Activated naive CD8-positive, alpha-beta T cell treated with anti-CD3 and anti-CD28 coated beads, Interleukin-2, amount 10 ng/mL, durations not matched to agents 7 days and 5 days (primary cell): ENCODE data around the gene AAK1. TPM values are rescaled to one million over a fixed set of nuclear protein-coding genes. Genes with fewer than 3 reads are reported as not detected.

Experiments
- ATAC-seq: fragments of 150-1000 bp; cut with Tn5 transposase; one replicate; pipeline ENCODE4 v1.10.0; 2021; ENCODE audit warnings: low read depth, moderate library complexity
- POLR2A ChIA-PET: fragments of 350-600 bp; sonication (Branson Sonifier 250); formaldehyde crosslinking; loops from one replicate; lab custom pipeline; 2021; ENCODE audit warnings: antibody characterized with exemption; lab: Charles Lee
- DNase-seq: peaks from one replicate; pipeline ENCODE4 v3.0.0; 2021
- H3K27ac Mint-ChIP-seq: one replicate; pipeline ENCODE4 v1.8.0; 2022; ENCODE audit warnings: mild to moderate bottlenecking, mixed read lengths
- H3K27me3 Mint-ChIP-seq: one replicate; pipeline ENCODE4 v1.8.0; 2022; ENCODE audit warnings: mild to moderate bottlenecking, moderate library complexity, mixed read lengths
- H3K36me3 Mint-ChIP-seq: one replicate; pipeline ENCODE4 v1.8.0; 2021; ENCODE audit warnings: mild to moderate bottlenecking, mixed read lengths
- H3K4me1 Mint-ChIP-seq: one replicate; pipeline ENCODE4 v1.8.0; 2021; ENCODE audit warnings: mixed read lengths
- H3K4me3 Mint-ChIP-seq: one replicate; pipeline ENCODE4 v1.8.0; 2022; ENCODE audit warnings: mild to moderate bottlenecking, moderate library complexity, mixed read lengths
- H3K9me3 Mint-ChIP-seq: one replicate; pipeline ENCODE4 v1.8.0; 2021; ENCODE audit warnings: mixed read lengths
- total RNA-seq, 2 experiments: library from RNA; stranded (reverse); gene quantifications; one replicate each; pipeline ENCODE4 v1.2.3, GENCODE V29; 2021

The AAK1 gene
- total RNA-seq, 2 experiments from 2014 or later, result 143 to 144 TPM

GRCh38 chr2:69469375-69469774 lies 174.2 kb downstream of the AAK1 start:
- Mint-ChIP-seq H3K36me3 (peaks cover 36% of the 10 kb centered on the region), H3K27ac (no peak overlapping the region)
- POLR2A ChIA-PET, result no interaction called here

GRCh38 chr2:69466728-69467127 lies 176.8 kb downstream of the AAK1 start:
- Mint-ChIP-seq H3K27me3 (no peaks in the 10 kb centered on the region), H3K9me3 (no peaks in the 10 kb centered on the region), H3K27ac (no peak overlapping the region), H3K36me3 (peaks cover 49% of the 10 kb centered on the region), H3K4me1 (peaks cover 3% of the 10 kb centered on the region), H3K4me3 (no peak overlapping the region)
- ATAC-seq (no peak), DNase-seq (no peak)
- POLR2A ChIA-PET, result no interaction called here

More at GRCh38 chr2:69469375-69469774, 174.2 kb downstream of the AAK1 start:
- ATAC-seq (no peak), DNase-seq (no peak)
- Mint-ChIP-seq H3K9me3 (no peaks in the 10 kb centered on the region), H3K27me3 (no peaks in the 10 kb centered on the region), H3K4me1 (peaks cover 3% of the 10 kb centered on the region), H3K4me3 (no peak overlapping the region)

- peaks cover 3% of the 10 kb centered on the region for H3K4me1 Mint-ChIP-seq
- POLR2A ChIA-PET, result no interaction called here
- peaks cover 52% of the 10 kb centered on the region for H3K36me3 Mint-ChIP-seq
- H3K27me3 Mint-ChIP-seq, result no peaks in the 10 kb centered on the region
- no peak overlapping the region for H3K27ac Mint-ChIP-seq
- no peak for ATAC-seq
- H3K4me3 Mint-ChIP-seq, result no peak overlapping the region
- no peaks in the 10 kb centered on the region for H3K9me3 Mint-ChIP-seq
- DNase-seq, result no peak
These were observed 177.8 kb downstream of the AAK1 start for GRCh38 chr2:69465513-69466456.

GRCh38 chr2:69464575-69464974 lies 179.0 kb downstream of the AAK1 start:
- H3K4me1 Mint-ChIP-seq, result peaks cover 1% of the 10 kb centered on the region
- no peaks in the 10 kb centered on the region for H3K27me3 Mint-ChIP-seq
- DNase-seq (no peak), ATAC-seq (no peak)
- H3K4me3 Mint-ChIP-seq, result no peak overlapping the region
- peaks cover 44% of the 10 kb centered on the region for H3K36me3 Mint-ChIP-seq
- no peak overlapping the region for H3K27ac Mint-ChIP-seq
- no peaks in the 10 kb centered on the region for H3K9me3 Mint-ChIP-seq
- POLR2A ChIA-PET, result no interaction called here

- peaks cover 39% of the 10 kb centered on the region for H3K36me3 Mint-ChIP-seq
- peaks cover 1% of the 10 kb centered on the region for H3K4me1 Mint-ChIP-seq
- POLR2A ChIA-PET, result interaction anchor here (1.0 kb wide), 1 partner anchor 26 kb away, joined by 3 read pairs; the partner anchor contains the start of gene NFU1
- no peaks in the 10 kb centered on the region for H3K27me3 Mint-ChIP-seq
- DNase-seq (no peak), ATAC-seq (no peak)
- H3K4me3 Mint-ChIP-seq, result no peak overlapping the region
- no peak overlapping the region for H3K27ac Mint-ChIP-seq
- no peaks in the 10 kb centered on the region for H3K9me3 Mint-ChIP-seq
These were observed 180.8 kb downstream of the AAK1 start for GRCh38 chr2:69462780-69463179.

- Mint-ChIP-seq H3K27ac (no peak overlapping the region), H3K36me3 (peaks cover 35% of the 10 kb centered on the region), H3K9me3 (no peaks in the 10 kb centered on the region), H3K27me3 (no peaks in the 10 kb centered on the region), H3K4me1 (peaks cover 1% of the 10 kb centered on the region), H3K4me3 (no peak overlapping the region)
- no peak for ATAC-seq
- DNase-seq, result no peak
- POLR2A ChIA-PET, result no interaction called here
These were observed 182.1 kb downstream of the AAK1 start for GRCh38 chr2:69461404-69461803.

DNA sequence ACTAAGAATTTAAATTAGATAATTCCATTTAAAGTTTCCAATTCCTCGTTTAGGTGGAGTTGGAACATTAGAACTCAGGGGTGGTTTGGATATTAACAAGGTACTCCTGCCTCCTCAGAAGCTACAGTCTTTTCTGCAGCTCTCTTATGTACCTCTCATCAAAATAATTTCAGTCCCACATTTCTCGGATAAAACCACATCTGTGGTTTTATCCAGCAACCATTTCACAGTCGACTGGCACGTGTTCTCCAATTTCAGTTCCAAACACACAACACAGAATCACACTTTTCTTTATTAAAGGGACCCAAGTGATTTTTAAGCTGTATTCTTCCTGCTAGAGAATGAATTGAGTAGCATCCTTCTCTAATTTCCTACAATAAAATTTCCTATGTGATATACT lies 183.6 kb downstream of the AAK1 start:
- H3K4me3 Mint-ChIP-seq, result no peak overlapping the region
- DNase-seq (no peak), ATAC-seq (no peak)
- POLR2A ChIA-PET, result no interaction called here
- no peaks in the 10 kb centered on the region for H3K27me3 Mint-ChIP-seq
- no peaks in the 10 kb centered on the region for H3K9me3 Mint-ChIP-seq
- no peak overlapping the region for H3K27ac Mint-ChIP-seq
- peaks cover 3% of the 10 kb centered on the region for H3K4me1 Mint-ChIP-seq
- H3K36me3 Mint-ChIP-seq, result peaks cover 23% of the 10 kb centered on the region

GRCh38 chr2:69456950-69457445 lies 186.5 kb downstream of the AAK1 start:
- Mint-ChIP-seq H3K27me3 (no peaks in the 10 kb centered on the region), H3K27ac (no peak overlapping the region)
- ATAC-seq, result no peak

GRCh38 chr2:69456154-69456553 lies 187.4 kb downstream of the AAK1 start:
- POLR2A ChIA-PET, result no interaction called here
- H3K4me3 Mint-ChIP-seq, result no peak overlapping the region

More at GRCh38 chr2:69456950-69457445, 186.5 kb downstream of the AAK1 start:
- Mint-ChIP-seq H3K4me3 (no peak overlapping the region), H3K36me3 (peaks cover 8% of the 10 kb centered on the region), H3K9me3 (no peaks in the 10 kb centered on the region), H3K4me1 (peaks cover 10% of the 10 kb centered on the region)
- no peak for DNase-seq
- POLR2A ChIA-PET, result interaction anchor here (0.8 kb wide), 1 partner anchor 20 kb away, joined by 3 read pairs; the partner anchor contains the start of gene NFU1

GRCh38 chr2:69454976-69455375 lies 188.6 kb downstream of the AAK1 start:
- no peak for DNase-seq
- Mint-ChIP-seq H3K4me1 (peaks cover 9% of the 10 kb centered on the region), H3K27me3 (no peaks in the 10 kb centered on the region), H3K27ac (no peak overlapping the region), H3K9me3 (no peaks in the 10 kb centered on the region), H3K36me3 (no peaks in the 10 kb centered on the region), H3K4me3 (no peak overlapping the region)
- POLR2A ChIA-PET, result no interaction called here
- ATAC-seq, result no peak

More at GRCh38 chr2:69456154-69456553, 187.4 kb downstream of the AAK1 start:
- DNase-seq, result no peak
- Mint-ChIP-seq H3K9me3 (no peaks in the 10 kb centered on the region), H3K4me1 (peaks cover 9% of the 10 kb centered on the region), H3K27ac (no peak overlapping the region), H3K27me3 (no peaks in the 10 kb centered on the region), H3K36me3 (peaks cover under 1% of the 10 kb centered on the region)
- no peak for ATAC-seq

- H3K4me1 Mint-ChIP-seq, result peaks cover 9% of the 10 kb centered on the region
- DNase-seq (no peak), ATAC-seq (peak; percentile 65)
- H3K9me3 Mint-ChIP-seq, result no peaks in the 10 kb centered on the region
- no peaks in the 10 kb centered on the region for H3K27me3 Mint-ChIP-seq
- H3K36me3 Mint-ChIP-seq, result no peaks in the 10 kb centered on the region
- POLR2A ChIA-PET, result interaction anchor here (0.5 to 0.8 kb wide), 2 partner anchors 16 to 811 kb away, joined by 3 to 6 read pairs; partner anchors contain the start of gene NFU1
- H3K27ac Mint-ChIP-seq, result no peak overlapping the region
- H3K4me3 Mint-ChIP-seq, result no peak overlapping the region
These were observed 189.9 kb downstream of the AAK1 start for GRCh38 chr2:69453475-69454129.

DNA sequence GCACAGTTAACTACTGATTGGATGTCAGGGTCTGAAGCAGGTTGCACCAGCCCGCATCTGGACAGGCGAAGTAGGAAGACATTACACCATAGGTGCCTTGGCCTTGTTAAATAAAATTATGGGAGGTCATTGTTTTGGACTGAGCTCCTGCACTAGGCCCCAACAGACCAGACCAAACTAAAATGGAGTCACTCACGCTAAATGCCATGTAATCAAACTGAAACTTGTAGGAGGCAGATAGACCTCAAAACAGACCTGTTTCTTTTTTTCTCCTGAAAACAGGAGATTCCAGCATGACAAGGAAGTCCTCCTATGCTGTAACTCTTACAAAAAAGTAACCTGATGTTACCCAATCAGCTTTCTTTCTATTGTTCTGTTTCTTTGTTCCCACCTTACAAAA lies 190.9 kb downstream of the AAK1 start:
- no peaks in the 10 kb centered on the region for H3K36me3 Mint-ChIP-seq
- POLR2A ChIA-PET, result interaction anchor here (0.8 kb wide), 1 partner anchor 15 kb away, joined by 3 read pairs; the partner anchor contains the start of gene NFU1
- H3K27me3 Mint-ChIP-seq, result no peaks in the 10 kb centered on the region
- DNase-seq, result no peak
- peaks cover 9% of the 10 kb centered on the region for H3K4me1 Mint-ChIP-seq
- H3K27ac Mint-ChIP-seq, result no peak overlapping the region
- no peaks in the 10 kb centered on the region for H3K9me3 Mint-ChIP-seq
- H3K4me3 Mint-ChIP-seq, result no peak overlapping the region
- no peak for ATAC-seq

- DNase-seq (no peak), ATAC-seq (no peak)
- Mint-ChIP-seq H3K9me3 (no peaks in the 10 kb centered on the region), H3K27ac (no peak overlapping the region), H3K4me3 (no peak overlapping the region), H3K4me1 (peaks cover 9% of the 10 kb centered on the region), H3K36me3 (peaks cover 2% of the 10 kb centered on the region), H3K27me3 (no peaks in the 10 kb centered on the region)
- POLR2A ChIA-PET, result no interaction called here
These were observed 192.7 kb downstream of the AAK1 start for GRCh38 chr2:69450735-69451416.
